SK-N-SH treated with all-trans-retinoic acid at 6 μM for 48 hours (cell line): ENCODE data around the gene ABL2.

ENCODE experiments used
- BACH2 ChIP-seq: fragments of 250-450 bp; sonication (Bioruptor Pico); IDR thresholded peaks from 2 replicates; pipeline ENCODE4 v1.9.0; 2021; ENCODE audit warnings: mild to moderate bottlenecking, borderline replicate concordance
- ISL1 ChIP-seq: fragments of 250-450 bp; sonication (Bioruptor Pico); IDR thresholded peaks from 2 replicates; pipeline ENCODE4 v2.1.2; 2022; ENCODE audit warnings: mild to moderate bottlenecking, moderate library complexity
- OSR1 ChIP-seq: fragments of 250-450 bp; sonication (Bioruptor Pico); IDR thresholded peaks from 2 replicates; pipeline ENCODE4 v1.8.0; 2022; ENCODE audit warnings: moderate library complexity, mild to moderate bottlenecking, inconsistent platforms
- PATZ1 ChIP-seq: fragments of 250-450 bp; sonication (Bioruptor Pico); IDR thresholded peaks from 2 replicates; pipeline ENCODE4 v1.8.0; 2020; ENCODE audit warnings: mild to moderate bottlenecking, moderate library complexity, borderline replicate concordance
- PPARA ChIP-seq: fragments of 250-450 bp; sonication (Bioruptor Pico); IDR thresholded peaks from 2 replicates; pipeline ENCODE4 v1.5.0; 2020; ENCODE audit warnings: mild to moderate bottlenecking, borderline replicate concordance
- RARB ChIP-seq: fragments of 250-450 bp; sonication (Bioruptor Pico); IDR thresholded peaks from 2 replicates; pipeline ENCODE4 v1.8.0; 2021; ENCODE audit warnings: mild to moderate bottlenecking, moderate library complexity
- SNAI2 ChIP-seq: fragments of 250-450 bp; sonication (Bioruptor Pico); IDR thresholded peaks from 2 replicates; pipeline ENCODE4 v1.5.0; 2020; ENCODE audit warnings: mild to moderate bottlenecking, moderate library complexity
- ZFP30 ChIP-seq: fragments of 450-650 bp; formaldehyde crosslinking; IDR thresholded peaks from 2 replicates; pipeline ENCODE4 v1.5.0; 2022; ENCODE audit warnings: mild to moderate bottlenecking, moderate library complexity
- ZNF565 ChIP-seq: fragments of 450-650 bp; formaldehyde crosslinking; conservative IDR thresholded peaks from 2 replicates; pipeline ENCODE4 v1.5.0; 2020; ENCODE audit warnings: low read depth, mild to moderate bottlenecking, moderate library complexity
- ZNF70 ChIP-seq: fragments of 450-650 bp; formaldehyde crosslinking; IDR thresholded peaks from 2 replicates; pipeline ENCODE4 v1.5.0; 2020; ENCODE audit warnings: mild to moderate bottlenecking, moderate library complexity
- ZNF8 ChIP-seq: fragments of 450-650 bp; formaldehyde crosslinking; IDR thresholded peaks from 2 replicates; pipeline ENCODE4 v1.5.0; 2020; ENCODE audit warnings: mild to moderate bottlenecking, moderate library complexity
- TF ChIP-seq, protein P1 (sequence below): fragments of 250-450 bp; sonication (Bioruptor Pico); IDR thresholded peaks from 2 replicates; pipeline ENCODE4 v1.5.0; 2020; ENCODE audit warnings: mild to moderate bottlenecking, moderate library complexity
- TF ChIP-seq, protein P2 (sequence below): fragments of 250-450 bp; sonication (Bioruptor Pico); IDR thresholded peaks from 2 replicates; pipeline ENCODE4 v1.8.0; 2021; ENCODE audit warnings: low read depth, mild to moderate bottlenecking, moderate library complexity, borderline replicate concordance

DNA sequence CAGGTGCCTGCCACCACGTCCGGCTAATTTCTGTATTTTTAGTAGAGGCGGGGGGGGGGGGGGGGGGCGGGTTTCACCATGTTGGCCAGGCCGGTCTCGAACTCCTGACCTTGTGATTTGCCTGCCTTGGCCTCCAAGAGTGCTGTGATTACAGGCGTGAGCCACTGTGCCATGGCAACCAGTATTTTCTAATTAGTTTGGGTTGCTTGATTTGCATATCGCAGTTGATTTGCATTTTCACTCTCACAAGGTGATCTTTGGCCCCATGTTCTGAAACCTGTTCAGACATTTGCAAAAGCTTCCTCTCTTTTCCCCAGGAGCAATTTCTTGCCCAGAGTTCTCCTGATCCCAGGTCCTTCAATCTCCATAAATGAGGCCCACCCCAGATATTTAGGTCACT lies 145.9 kb downstream of the ABL2 start:
- TF ChIP-seq ZFP30 (CRISPR knock-in tag) (no peak), OSR1 (CRISPR knock-in tag) (no peak), ZNF8 (CRISPR knock-in tag) (no peak), ZNF565 (no peak), PATZ1 (no peak), SNAI2 (CRISPR knock-in tag) (no peak), ISL1 (CRISPR knock-in tag) (no peak), PPARA (CRISPR knock-in tag) (no peak), BACH2 (CRISPR knock-in tag) (no peak), RARB (CRISPR knock-in tag) (no peak), ZNF70 (no peak)
- TF ChIP-seq, protein P1, sequence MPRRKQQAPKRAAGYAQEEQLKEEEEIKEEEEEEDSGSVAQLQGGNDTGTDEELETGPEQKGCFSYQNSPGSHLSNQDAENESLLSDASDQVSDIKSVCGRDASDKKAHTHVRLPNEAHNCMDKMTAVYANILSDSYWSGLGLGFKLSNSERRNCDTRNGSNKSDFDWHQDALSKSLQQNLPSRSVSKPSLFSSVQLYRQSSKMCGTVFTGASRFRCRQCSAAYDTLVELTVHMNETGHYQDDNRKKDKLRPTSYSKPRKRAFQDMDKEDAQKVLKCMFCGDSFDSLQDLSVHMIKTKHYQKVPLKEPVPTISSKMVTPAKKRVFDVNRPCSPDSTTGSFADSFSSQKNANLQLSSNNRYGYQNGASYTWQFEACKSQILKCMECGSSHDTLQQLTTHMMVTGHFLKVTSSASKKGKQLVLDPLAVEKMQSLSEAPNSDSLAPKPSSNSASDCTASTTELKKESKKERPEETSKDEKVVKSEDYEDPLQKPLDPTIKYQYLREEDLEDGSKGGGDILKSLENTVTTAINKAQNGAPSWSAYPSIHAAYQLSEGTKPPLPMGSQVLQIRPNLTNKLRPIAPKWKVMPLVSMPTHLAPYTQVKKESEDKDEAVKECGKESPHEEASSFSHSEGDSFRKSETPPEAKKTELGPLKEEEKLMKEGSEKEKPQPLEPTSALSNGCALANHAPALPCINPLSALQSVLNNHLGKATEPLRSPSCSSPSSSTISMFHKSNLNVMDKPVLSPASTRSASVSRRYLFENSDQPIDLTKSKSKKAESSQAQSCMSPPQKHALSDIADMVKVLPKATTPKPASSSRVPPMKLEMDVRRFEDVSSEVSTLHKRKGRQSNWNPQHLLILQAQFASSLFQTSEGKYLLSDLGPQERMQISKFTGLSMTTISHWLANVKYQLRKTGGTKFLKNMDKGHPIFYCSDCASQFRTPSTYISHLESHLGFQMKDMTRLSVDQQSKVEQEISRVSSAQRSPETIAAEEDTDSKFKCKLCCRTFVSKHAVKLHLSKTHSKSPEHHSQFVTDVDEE (CRISPR knock-in tag) = no peak
- TF ChIP-seq, protein P2, sequence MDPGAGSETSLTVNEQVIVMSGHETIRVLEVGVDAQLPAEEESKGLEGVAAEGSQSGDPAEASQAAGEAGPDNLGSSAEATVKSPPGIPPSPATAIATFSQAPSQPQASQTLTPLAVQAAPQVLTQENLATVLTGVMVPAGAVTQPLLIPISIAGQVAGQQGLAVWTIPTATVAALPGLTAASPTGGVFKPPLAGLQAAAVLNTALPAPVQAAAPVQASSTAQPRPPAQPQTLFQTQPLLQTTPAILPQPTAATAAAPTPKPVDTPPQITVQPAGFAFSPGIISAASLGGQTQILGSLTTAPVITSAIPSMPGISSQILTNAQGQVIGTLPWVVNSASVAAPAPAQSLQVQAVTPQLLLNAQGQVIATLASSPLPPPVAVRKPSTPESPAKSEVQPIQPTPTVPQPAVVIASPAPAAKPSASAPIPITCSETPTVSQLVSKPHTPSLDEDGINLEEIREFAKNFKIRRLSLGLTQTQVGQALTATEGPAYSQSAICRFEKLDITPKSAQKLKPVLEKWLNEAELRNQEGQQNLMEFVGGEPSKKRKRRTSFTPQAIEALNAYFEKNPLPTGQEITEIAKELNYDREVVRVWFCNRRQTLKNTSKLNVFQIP (CRISPR knock-in tag) = no peak
